ENCODE results near the gene TXNRD2. TPM values are rescaled to one million over a fixed set of nuclear protein-coding genes. Genes with fewer than 3 reads are reported as not detected.

TXNRD2 gene
- 10.6 and 16.3 TPM in 2 replicates for total RNA-seq

DNA sequence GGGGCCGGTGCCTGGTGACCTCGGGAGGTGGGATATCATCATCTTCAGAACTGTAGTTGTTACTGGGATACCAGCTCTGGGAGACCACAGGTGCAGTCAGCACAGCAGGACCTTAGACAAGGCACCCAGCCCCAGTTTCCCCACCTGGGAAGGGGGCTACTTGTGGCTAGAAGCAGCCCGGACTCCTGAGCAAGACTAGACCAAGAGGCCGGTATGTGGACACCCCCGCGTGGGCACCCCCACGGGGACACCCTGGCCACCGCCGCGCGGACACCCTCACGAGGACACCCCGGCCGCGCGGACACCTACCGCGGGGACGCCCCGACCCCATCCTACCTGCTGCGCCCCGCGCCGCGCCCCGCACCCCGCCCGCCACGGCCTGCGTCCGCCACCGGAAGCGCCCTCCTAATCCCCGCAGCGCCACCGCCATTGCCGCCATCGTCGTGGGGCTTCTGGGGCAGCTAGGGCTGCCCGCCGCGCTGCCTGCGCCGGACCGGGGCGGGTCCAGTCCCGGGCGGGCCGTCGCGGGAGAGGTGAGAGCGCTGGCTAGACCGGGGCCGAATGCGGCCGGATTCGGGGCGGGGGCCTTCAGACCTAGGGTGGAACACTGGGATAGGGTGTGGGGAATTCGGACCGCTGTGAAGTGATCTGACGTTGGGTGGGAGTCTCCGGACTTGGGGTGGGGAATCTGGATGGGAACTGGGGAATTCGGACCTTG, at the start of gene TXNRD2, which contains the start of gene COMT:
Gene TXNRD2 (minus strand): TSS at position 454 of the 718 bp plus-strand sequence. CDS start 15 bp downstream, at position 439.
Gene COMT (plus strand): TSS at position 408 of the 718 bp plus-strand sequence. CDS start 20,755 bp downstream, outside the sequence.

DNA sequence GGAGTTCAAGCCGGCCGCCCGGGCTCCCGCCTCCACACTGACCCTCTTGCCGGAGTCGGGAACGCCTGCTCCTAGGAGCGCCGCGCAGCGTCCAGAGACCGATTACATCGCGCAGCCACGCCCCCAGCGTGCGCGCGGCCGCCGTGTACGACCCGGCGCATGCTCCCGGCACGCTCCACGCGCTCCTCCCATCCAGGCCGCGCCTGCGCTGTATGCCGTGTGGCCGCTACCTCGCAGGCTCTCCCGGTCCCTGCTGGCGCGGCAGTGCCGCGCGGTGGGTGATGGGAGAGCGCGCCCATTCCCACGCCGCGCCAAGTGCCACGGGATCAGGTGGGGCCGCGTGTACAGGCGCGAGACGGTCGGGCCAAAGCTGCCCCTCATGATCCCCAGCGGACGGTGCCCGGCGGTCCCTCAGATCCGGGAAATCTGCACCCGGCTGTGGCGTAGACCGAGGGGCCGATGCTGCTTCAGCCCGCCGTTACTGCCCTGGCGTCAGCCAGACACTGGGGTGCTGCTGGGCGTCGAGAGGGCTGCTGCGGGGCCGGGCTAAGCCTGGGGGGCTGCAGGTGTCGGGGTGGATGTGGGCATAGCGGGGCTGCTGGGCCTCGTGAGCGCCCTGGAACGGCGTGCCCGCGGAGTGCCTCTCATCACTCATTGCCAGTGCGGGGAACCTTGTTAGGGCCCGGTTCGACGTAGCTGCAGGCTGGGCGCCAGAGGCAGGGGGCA, 86.7 kb downstream of the TXNRD2 start, which contains the start of the genes GNB1L and RTL10:
Gene GNB1L (minus strand): TSS at position 97 of the 726 bp plus-strand sequence. CDS start 33,519 bp downstream, outside the sequence.
Gene RTL10 (minus strand): TSS at position 97 of the 726 bp plus-strand sequence. CDS start 2,613 bp downstream, outside the sequence.

Other genes with a start within 250 kb of the TXNRD2 start
- 15.9 and 17.6 TPM in 2 replicates for gene SEPTIN5, start 227.3 kb downstream of the TXNRD2 start, total RNA-seq
- gene GP1BB, start 218.3 kb downstream of the TXNRD2 start, total RNA-seq, result 2.5 and 4.2 TPM in 2 replicates
- gene TBX1, start 181.0 kb downstream of the TXNRD2 start, total RNA-seq, result not detected in 2 replicates
- 5.9 and 11.9 TPM in 2 replicates for gene GNB1L, start 86.9 kb downstream of the TXNRD2 start, total RNA-seq
- 11.2 and 12.8 TPM in 2 replicates for gene RTL10, start 86.9 kb downstream of the TXNRD2 start, total RNA-seq
- gene COMT, start within 50 bp of the TXNRD2 start, total RNA-seq, result 304 and 317 TPM in 2 replicates
- 3.9 TPM in 2 replicates for gene ARVCF, start 75.0 kb upstream of the TXNRD2 start, total RNA-seq
- gene TANGO2, start 79.3 kb upstream of the TXNRD2 start, total RNA-seq, result 12.5 and 30.2 TPM in 2 replicates
- gene DGCR8, start 138.4 kb upstream of the TXNRD2 start, total RNA-seq, result 16.2 and 16.5 TPM in 2 replicates
- 147 and 225 TPM in 2 replicates for gene RANBP1, start 174.3 kb upstream of the TXNRD2 start, total RNA-seq
- gene TRMT2A, start 175.4 kb upstream of the TXNRD2 start, total RNA-seq, result 32.5 and 33.1 TPM in 2 replicates
- gene ZDHHC8, start 190.0 kb upstream of the TXNRD2 start, total RNA-seq, result 16.2 and 18.7 TPM in 2 replicates
- 0.75 TPM in 1 of 2 replicates, not detected in the other for gene CCDC188, start 209.2 kb upstream of the TXNRD2 start, total RNA-seq

Data from cardiac ventricle fibroblast (primary cell).